SK-MEL-5 (cell line): ENCODE measurements around the gene CCBE1. TPM values are rescaled to one million over a fixed set of nuclear protein-coding genes. Genes with fewer than 3 reads are reported as not detected.

Experiments
- DNase-seq: peaks from one replicate; pipeline ENCODE4 v3.0.0-alpha.2; 2016; ENCODE audit warnings: low read depth, low spot score
- in situ Hi-C: cut with HindIII; loops from 2 replicates; pipeline ENCODE4 v1.10.0; 2016; ENCODE audit warnings: low sequenced_read_pairs, high pct_unique_total_duplicates, low pct_unique_long_range_greater_than_20kb
- total RNA-seq: library from RNA; depleted of rRNA; stranded (reverse); fragments of >200 nt; shearing (Covaris generic); gene quantifications from 2 replicates; pipeline ENCODE4 v1.2.3, GENCODE V29; 2014

Gene CCBE1
- total RNA-seq, 1 experiment from 2014 or later = 0.29 TPM

GRCh38 chr18:59512025-59512755, 185.0 kb downstream of the CCBE1 start:
- DNase-seq = no peak
- in situ Hi-C loops = no loop called here

GRCh38 chr18:59509481-59510442, 187.5 kb downstream of the CCBE1 start:
- in situ Hi-C loops = no loop called here
- DNase-seq = no peak

GRCh38 chr18:59505356-59505755, 191.9 kb downstream of the CCBE1 start:
- DNase-seq = no peak
- in situ Hi-C loops = no loop called here

- no peak for DNase-seq
- in situ Hi-C loops = no loop called here
Measured at GRCh38 chr18:59502274-59503175, 194.7 kb downstream of the CCBE1 start.

GRCh38 chr18:59501920-59502273, 195.3 kb downstream of the CCBE1 start:
- no peak for DNase-seq
- in situ Hi-C loops = no loop called here

GRCh38 chr18:59500765-59501164, 196.5 kb downstream of the CCBE1 start:
- DNase-seq = no peak
- in situ Hi-C loops = no loop called here

GRCh38 chr18:59498506-59499086, 198.6 kb downstream of the CCBE1 start:
- no peak for DNase-seq
- in situ Hi-C loops = no loop called here

- DNase-seq = no peak
- in situ Hi-C loops = no loop called here
Measured at GRCh38 chr18:59492756-59493421, 204.3 kb downstream of the CCBE1 start.

- no peak for DNase-seq
- in situ Hi-C loops = no loop called here
Measured at GRCh38 chr18:59488899-59489298, 208.3 kb downstream of the CCBE1 start.

- in situ Hi-C loops = no loop called here
Measured at GRCh38 chr18:59485382-59485781, 211.8 kb downstream of the CCBE1 start.

GRCh38 chr18:59484561-59485328, 212.5 kb downstream of the CCBE1 start:
- DNase-seq = no peak
- in situ Hi-C loops = no loop called here

More at GRCh38 chr18:59485382-59485781, 211.8 kb downstream of the CCBE1 start:
- no peak for DNase-seq

GRCh38 chr18:59484131-59484530, 213.1 kb downstream of the CCBE1 start:
- in situ Hi-C loops = no loop called here
- DNase-seq = no peak

- DNase-seq = no peak
- in situ Hi-C loops = no loop called here
Measured at GRCh38 chr18:59481436-59481835, 215.8 kb downstream of the CCBE1 start.

GRCh38 chr18:59479776-59480175, 217.4 kb downstream of the CCBE1 start:
- in situ Hi-C loops = no loop called here
- no peak for DNase-seq

GRCh38 chr18:59478591-59478990, 218.6 kb downstream of the CCBE1 start:
- DNase-seq = no peak
- in situ Hi-C loops = no loop called here

GRCh38 chr18:59477849-59478248, 219.4 kb downstream of the CCBE1 start:
- DNase-seq = no peak
- in situ Hi-C loops = no loop called here
